K562 (cell line): ENCODE data around the gene SLC12A9. TPM values are rescaled to one million over a fixed set of nuclear protein-coding genes. Genes with fewer than 3 reads are reported as not detected.
A peak's percentile ranks its signal among the peaks of the same experiment; 100 is the strongest.

Experiments
- ATF7 ChIP-seq: fragments of 450-650 bp; IDR thresholded peaks from 2 replicates; pipeline ENCODE4 v1.7.1; 2014; ENCODE audit warnings: mild to moderate bottlenecking, moderate library complexity
- CHD1 ChIP-seq: fragments of 200-600 bp; sonication (generic); IDR thresholded peaks from one replicate; pipeline ENCODE4 v1.6.1; 2012; ENCODE audit warnings: mild to moderate bottlenecking, moderate library complexity, low read length, inconsistent platforms
- DMBX1 ChIP-seq: fragments of 250-450 bp; sonication (Bioruptor Pico); IDR thresholded peaks from 2 replicates; pipeline ENCODE4 v1.8.0; 2022; ENCODE audit warnings: inconsistent platforms, mild to moderate bottlenecking, moderate library complexity, borderline replicate concordance
- GABPB1 ChIP-seq: sonication (generic); formaldehyde crosslinking; IDR thresholded peaks from 2 replicates; pipeline ENCODE4 v1.8.0; 2022; ENCODE audit warnings: mild to moderate bottlenecking, missing genetic modification reagents
- KDM4B ChIP-seq, 2 experiments: fragments of 450-650 bp in 1 of 2; sonication (generic) in 1 of 2; IDR thresholded peaks; 2 replicates each; pipeline ENCODE4 v1.6.1; 2016 to 2017; ENCODE audit warnings: borderline replicate concordance in 2 of 2, antibody characterized with exemption in 1 of 2, low read depth in 1 of 2, mild to moderate bottlenecking in 1 of 2
- MCM5 ChIP-seq: fragments of 450-650 bp; IDR thresholded peaks from 2 replicates; pipeline ENCODE4 v1.6.1; 2016; ENCODE audit warnings: low read depth
- MTA3 ChIP-seq: fragments of 450-650 bp; formaldehyde crosslinking; IDR thresholded peaks from 2 replicates; pipeline ENCODE4 v1.6.1; 2017; ENCODE audit warnings: mild to moderate bottlenecking, borderline replicate concordance
- NR2C2 ChIP-seq, 2 experiments: fragments of 200-800 bp in 1 of 2; sonication (Bioruptor generic) in 1 of 2; sonication (generic) in 1 of 2; formaldehyde crosslinking in 1 of 2; IDR thresholded peaks; 2 replicates each; pipeline versions ENCODE4 v1.6.1 to v1.8.0; 2016 to 2022; ENCODE audit warnings: mild to moderate bottlenecking in 1 of 2, missing compliant biosample characterization in 1 of 2, missing genetic modification characterization in 1 of 2, missing genetic modification reagents in 1 of 2
- NUFIP1 ChIP-seq: fragments of 450-650 bp; IDR thresholded peaks from 2 replicates; pipeline ENCODE4 v1.6.1; 2018; ENCODE audit not compliant: partially characterized antibody
- POLR2B ChIP-seq: fragments of 450-650 bp; IDR thresholded peaks from 2 replicates; pipeline ENCODE4 v1.6.1; 2018; ENCODE audit warnings: low read depth; ENCODE audit not compliant: partially characterized antibody
- ZNF23 ChIP-seq: fragments of 250-450 bp; sonication (Bioruptor Pico); IDR thresholded peaks from 2 replicates; pipeline ENCODE4 v1.4.0; 2020; ENCODE audit warnings: mild to moderate bottlenecking
- ZNF384 ChIP-seq: IDR thresholded peaks from 2 replicates; pipeline ENCODE4 v1.6.1; 2012; ENCODE audit warnings: low read depth, low read length, improper control_type of control experiment
- polyA plus RNA-seq, 8 experiments: library from polyadenylated mRNA; depleted of rRNA in 4 of 8; stranded (reverse) in 5 of 8; unstranded in 3 of 8; fragments of >200 nt; fragmentation: Nextera tagmentation in 2 of 8; fragmentation: Illumina TruSeq in 1 of 8; extraction: Ambion mirVana in 2 of 8; extraction: Trizol in 1 of 8; gene quantifications; 2 replicates each; pipeline versions ENCODE4 v1.2.1 to v1.2.3, GENCODE V29; 2011 to 2014; ENCODE audit warnings: inconsistent platforms in 1 of 8, missing spikeins in 1 of 8
- total RNA-seq, 7 experiments: library from RNA; depleted of rRNA in 6 of 7; stranded (reverse); fragments of >200 nt in 6 of 7; fragmentation: Illumina TruSeq in 2 of 7; extraction: Trizol in 2 of 7; gene quantifications; 2 replicates each; pipeline versions ENCODE4 v1.2.1 to v1.2.3, GENCODE V29; 2011 to 2021; ENCODE audit warnings: low replicate concordance in 1 of 7
- TF ChIP-seq, protein P1 (sequence below): sonication (generic); formaldehyde crosslinking; IDR thresholded peaks from 2 replicates; pipeline ENCODE4 v1.8.1; 2022; ENCODE audit warnings: missing genetic modification reagents
- TF ChIP-seq, protein P2 (sequence below): sonication (generic); formaldehyde crosslinking; IDR thresholded peaks from 2 replicates; pipeline ENCODE4 v1.8.0; 2022; ENCODE audit warnings: mild to moderate bottlenecking, missing genetic modification reagents
- TF ChIP-seq, protein P3 (sequence below): fragments of 450-650 bp; formaldehyde crosslinking; IDR thresholded peaks from 2 replicates; pipeline ENCODE4 v1.4.0; 2020; ENCODE audit warnings: mild to moderate bottlenecking, mixed read lengths

SLC12A9 gene
- total and polyA plus RNA-seq, 9 of the 15 experiments (the other 6 are each of a cell fraction or from before 2014, with no cell fraction given), result 0.06 to 20.2 (median 10.7) TPM

DNA sequence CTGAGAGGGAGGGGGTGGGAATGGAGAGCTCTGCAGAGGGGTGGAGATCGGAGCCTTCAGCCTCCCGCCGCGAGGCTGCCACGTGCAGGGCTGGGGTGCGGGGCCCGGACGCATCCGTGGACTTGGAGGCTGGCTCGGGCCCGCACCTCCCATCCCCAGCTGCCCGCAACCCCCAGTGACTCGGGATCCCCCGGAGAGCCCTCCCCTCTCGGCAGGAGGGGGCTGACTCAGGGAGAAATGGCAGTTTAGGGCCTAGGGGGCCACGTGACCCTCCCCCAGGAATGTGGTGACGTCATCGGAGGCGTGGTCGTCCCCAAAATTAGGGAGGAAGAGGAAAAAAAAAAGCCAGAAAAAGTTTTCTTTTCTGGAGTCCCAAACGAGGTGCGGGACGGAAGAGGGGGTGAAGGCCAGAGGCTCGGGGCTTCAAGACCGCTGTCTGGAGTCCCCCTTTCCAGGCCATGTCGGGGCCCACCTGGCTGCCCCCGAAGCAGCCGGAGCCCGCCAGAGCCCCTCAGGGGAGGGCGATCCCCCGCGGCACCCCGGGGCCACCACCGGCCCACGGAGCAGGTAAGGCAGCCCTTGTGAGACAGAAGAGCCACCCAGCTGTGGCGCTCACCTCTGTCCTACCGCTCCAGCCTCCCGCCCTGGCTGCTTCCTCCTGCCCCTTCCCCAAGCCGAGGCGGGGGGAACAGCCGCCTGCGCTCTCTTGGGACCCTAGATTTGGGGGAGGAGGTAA is 14.7 kb downstream of the SLC12A9 start, which contains the start of gene TRIP6 (continued):
- TF ChIP-seq NR2C2 (CRISPR knock-in tag; IDR thresholded peaks at IDR 0.05) (no peak), NR2C2 (tag; IDR thresholded peaks at IDR 0.05) (peak; percentile 37; the same call in 1 of the 2 replicates), NUFIP1 (peak; percentile 30), MTA3 (peak; percentile 87; the same call in 1 of the 2 replicates), ATF7 (peak; percentile 100), ZNF23 (CRISPR knock-in tag) (no peak), ZNF384 (peak; percentile 87), DMBX1 (CRISPR knock-in tag) (peak; percentile 67; the same call in 1 of the 2 replicates), CHD1 (peak; percentile 87), POLR2B (peak; percentile 74), KDM4B (IDR thresholded peaks at IDR 0.05; ENCODE audit: borderline replicate concordance in 2 of 2, low read depth in 1 of 2) (peak in 1 of 2 experiments; percentile 76; a peak in 1 of 4 replicates), GABPB1 (CRISPR knock-in tag) (peak; percentile 41; the same call in 1 of the 2 replicates), MCM5 (no peak)
- TF ChIP-seq, protein P1, sequence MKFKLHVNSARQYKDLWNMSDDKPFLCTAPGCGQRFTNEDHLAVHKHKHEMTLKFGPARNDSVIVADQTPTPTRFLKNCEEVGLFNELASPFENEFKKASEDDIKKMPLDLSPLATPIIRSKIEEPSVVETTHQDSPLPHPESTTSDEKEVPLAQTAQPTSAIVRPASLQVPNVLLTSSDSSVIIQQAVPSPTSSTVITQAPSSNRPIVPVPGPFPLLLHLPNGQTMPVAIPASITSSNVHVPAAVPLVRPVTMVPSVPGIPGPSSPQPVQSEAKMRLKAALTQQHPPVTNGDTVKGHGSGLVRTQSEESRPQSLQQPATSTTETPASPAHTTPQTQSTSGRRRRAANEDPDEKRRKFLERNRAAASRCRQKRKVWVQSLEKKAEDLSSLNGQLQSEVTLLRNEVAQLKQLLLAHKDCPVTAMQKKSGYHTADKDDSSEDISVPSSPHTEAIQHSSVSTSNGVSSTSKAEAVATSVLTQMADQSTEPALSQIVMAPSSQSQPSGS (CRISPR knock-in tag), result peak; percentile 93; the same call in 1 of the 2 replicates
- TF ChIP-seq, protein P2, sequence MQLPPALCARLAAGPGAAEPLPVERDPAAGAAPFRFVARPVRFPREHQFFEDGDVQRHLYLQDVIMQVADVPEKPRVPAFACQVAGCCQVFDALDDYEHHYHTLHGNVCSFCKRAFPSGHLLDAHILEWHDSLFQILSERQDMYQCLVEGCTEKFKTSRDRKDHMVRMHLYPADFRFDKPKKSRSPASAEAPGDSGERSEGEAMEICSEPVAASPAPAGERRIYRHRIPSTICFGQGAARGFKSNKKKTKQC (CRISPR knock-in tag), result peak; percentile 63
- TF ChIP-seq, protein P3, sequence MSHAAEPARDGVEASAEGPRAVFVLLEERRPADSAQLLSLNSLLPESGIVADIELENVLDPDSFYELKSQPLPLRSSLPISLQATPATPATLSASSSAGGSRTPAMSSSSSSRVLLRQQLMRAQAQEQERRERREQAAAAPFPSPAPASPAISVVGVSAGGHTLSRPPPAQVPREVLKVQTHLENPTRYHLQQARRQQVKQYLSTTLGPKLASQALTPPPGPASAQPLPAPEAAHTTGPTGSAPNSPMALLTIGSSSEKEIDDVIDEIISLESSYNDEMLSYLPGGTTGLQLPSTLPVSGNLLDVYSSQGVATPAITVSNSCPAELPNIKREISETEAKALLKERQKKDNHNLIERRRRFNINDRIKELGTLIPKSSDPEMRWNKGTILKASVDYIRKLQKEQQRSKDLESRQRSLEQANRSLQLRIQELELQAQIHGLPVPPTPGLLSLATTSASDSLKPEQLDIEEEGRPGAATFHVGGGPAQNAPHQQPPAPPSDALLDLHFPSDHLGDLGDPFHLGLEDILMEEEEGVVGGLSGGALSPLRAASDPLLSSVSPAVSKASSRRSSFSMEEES (CRISPR knock-in tag), result peak; percentile 93
